GM04503 (cell line): ENCODE measurements around the gene CECR2.
A peak's percentile ranks its signal among the peaks of the same experiment; 100 is the strongest.

ENCODE experiments used
- DNase-seq: peaks from one replicate; pipeline ENCODE4 v3.0.0-alpha.2; 2012; ENCODE audit warnings: low read depth

The CECR2 gene

DNA sequence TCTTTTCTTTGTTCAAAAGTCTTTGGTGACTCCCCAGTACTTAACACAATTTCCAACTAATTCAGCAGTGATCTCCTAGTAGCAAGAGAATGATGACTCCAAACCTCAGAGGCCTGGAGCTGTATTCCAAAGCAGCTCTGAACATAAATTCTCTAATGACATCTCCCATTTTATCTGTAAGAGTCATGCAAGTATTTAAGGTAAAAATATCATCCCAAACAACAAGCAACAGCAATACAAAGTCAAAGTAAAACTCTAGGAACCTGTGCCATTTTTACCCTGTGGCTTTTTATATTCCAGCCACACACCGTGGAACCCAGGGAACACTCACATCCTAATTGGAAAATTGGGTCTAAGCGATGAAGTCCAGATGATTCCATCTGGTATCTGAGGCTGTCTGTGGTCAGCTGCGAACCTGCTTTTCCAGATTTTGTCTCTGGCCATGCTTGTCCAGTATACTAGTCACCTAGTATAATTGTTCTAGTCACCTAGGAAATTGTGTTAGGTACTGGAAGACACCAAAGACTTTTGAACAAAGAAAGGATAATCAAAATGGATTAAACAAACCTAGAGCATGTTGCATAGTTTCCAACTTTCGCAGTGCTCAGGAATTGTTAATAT lies 101.7 kb downstream of the CECR2 start:
- DNase-seq, result no peak

DNA sequence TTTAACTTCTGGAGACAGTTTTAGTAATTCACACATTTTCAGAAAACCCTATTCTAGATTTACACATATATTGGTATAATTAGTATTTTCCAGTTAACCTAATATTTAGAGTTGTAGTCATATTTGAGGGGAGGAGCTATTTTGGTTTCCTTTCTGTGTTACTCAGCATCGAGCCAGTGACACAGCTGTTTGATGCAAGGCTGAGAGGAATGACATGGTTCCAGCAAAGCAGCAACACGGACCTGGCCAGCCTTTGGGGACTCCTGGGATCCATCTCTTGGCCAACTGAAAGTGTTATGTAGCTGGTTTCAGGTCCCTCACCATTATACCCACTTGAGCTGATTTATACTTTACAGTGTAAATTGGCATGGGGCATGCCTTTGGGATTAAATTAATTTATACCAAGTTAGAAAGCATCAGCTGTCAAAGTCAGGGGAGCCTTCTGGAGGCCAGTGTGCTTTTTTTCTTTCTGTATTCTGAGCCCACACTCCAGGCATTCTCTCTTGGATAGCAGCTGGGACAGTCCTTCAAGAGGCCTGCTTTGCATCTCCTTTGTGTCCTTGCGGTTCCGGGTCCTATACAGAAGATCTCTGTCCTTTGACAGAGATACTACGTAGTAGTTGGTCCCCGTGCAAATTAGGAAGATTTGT lies 102.8 kb downstream of the CECR2 start:
- DNase-seq, result no peak

DNA sequence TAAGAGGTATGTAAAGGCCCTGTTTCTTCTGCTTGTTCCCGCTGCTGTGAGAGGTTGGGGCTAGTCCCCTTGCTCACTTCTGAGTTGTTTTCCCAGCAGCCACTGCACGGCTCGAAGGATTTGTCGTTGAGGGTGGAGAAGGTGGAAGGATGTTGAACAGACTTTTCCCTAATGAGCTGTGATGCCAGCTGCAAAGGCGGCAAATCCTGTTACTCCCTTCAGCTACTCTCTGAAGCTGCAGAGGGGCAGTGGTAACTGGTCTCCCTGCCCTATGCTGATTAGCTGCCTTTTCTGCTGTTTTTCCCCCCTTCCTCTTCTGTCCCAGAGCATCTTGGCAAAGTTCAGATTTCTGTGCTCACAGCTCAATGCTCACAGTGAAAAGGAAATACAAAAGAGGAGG lies 103.7 kb downstream of the CECR2 start:
- no peak for DNase-seq

DNA sequence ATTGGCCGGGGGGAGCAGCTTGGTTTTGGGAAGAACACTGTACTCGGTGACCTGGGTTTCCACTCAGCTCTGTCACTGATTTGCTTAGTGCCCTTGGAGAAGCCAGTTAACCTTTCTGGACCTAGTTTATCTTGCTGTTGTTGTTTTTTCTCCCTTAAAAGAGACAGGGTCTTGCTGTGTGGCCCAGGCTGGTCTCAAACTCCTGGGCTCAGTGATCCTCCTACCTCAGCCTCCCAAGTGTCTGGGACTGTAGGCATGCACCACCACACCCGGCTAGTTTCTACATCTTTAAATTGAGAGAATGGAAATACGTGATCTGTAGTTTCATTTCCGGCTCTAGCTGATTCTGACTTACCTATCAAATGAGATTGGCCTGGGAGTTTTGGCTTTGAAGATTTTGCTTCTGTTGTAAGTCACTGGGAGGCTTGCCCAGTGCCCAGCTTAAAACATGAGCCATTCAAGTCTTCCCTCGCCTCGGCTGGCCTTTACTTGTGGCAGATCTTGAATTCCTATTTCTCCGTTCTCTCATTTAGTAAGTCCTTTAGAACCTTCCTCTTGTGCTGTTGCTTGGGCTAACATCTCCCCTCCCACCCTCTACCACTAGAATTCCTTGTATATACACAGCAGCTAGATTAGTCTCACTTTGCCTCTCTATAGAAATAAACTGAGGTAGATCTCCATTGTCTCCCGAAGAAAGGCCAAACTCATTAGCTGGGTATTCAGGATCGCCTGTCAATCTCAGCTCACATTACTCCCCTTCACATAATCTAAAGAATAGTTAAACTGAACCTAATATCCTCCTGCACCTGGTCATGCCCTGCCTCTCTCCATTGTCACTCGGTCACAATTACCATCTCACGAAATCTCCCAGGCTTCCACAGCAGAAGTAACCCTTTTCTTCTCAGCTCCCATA lies 106.3 kb downstream of the CECR2 start:
- DNase-seq, result no peak

DNA sequence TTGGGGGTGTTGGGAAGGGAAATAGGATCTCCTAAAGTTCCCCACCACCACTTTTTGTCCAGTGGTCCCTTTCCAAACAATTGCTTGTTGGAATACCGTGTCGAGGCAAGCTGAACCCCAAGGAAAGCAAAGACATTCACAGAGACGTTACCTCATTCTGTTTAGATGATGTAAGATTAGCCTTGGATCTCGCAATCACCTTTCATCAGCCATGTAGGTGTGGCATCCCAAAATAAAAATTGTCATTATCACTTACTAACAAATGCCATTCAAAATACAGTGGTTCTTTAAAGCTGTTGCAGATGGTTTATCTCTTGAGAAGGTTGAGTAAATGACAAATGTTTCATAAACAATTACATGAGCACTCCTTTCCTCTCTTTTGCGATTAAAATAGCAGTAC lies 107.6 kb downstream of the CECR2 start:
- no peak for DNase-seq

DNA sequence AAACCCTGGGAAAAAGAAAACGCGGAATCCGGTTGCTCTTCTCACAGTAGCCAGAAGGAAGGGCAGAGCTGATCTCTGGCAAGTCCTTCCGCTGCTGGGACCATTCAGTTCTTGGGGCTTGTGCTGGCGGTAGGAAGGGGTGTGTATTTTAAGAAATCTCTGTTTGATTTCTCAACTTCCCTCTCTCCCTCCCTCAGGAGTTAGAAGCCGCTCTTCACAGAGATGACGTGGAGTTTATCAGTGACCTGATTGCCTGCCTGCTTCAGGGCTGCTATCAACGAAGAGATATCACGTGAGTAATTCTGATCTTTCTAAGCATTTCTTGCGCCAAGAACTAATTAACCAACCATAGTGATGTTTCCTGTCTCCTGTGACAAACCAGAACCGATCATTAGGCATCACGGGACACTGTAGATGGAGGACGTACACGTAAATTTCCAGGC lies 108.2 kb downstream of the CECR2 start:
- no peak for DNase-seq

DNA sequence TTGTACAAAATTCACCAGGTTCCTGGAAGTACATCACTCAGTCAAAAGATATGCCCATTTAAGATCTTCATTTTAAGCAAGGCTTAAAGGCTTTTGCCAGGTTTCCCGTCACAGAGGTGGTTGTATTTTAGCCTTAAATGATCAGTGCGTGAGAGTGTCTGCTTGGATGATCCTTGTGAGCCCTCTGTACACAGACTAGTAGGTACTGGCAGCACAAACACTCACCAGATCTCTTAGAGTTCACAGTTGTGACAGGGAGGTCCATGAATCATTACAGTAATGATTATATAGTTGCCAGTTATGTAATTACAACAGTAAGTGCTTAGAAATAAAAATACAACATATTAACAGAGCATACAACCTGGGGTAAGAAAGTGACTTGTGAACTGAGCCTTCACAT lies 109.9 kb downstream of the CECR2 start:
- DNase-seq, result no peak

DNA sequence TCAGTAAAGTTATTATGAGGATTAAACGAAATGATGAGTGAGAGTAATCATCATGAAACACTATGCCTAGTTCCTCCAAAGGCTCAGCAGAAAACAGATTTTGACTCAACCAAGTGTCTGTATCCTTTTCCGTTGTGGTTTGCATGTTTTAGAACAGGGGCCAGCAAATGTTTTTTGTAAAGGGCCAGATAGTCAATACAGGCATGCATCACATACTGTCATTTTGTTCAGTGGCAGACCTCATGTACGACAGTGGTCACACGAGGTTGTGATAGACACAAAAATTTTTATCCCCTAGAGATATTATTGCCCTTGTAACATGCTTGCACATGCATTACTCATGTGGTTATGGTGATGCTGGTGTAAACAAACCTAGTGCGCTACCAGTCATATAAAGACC lies 112.2 kb downstream of the CECR2 start:
- no peak for DNase-seq

DNA sequence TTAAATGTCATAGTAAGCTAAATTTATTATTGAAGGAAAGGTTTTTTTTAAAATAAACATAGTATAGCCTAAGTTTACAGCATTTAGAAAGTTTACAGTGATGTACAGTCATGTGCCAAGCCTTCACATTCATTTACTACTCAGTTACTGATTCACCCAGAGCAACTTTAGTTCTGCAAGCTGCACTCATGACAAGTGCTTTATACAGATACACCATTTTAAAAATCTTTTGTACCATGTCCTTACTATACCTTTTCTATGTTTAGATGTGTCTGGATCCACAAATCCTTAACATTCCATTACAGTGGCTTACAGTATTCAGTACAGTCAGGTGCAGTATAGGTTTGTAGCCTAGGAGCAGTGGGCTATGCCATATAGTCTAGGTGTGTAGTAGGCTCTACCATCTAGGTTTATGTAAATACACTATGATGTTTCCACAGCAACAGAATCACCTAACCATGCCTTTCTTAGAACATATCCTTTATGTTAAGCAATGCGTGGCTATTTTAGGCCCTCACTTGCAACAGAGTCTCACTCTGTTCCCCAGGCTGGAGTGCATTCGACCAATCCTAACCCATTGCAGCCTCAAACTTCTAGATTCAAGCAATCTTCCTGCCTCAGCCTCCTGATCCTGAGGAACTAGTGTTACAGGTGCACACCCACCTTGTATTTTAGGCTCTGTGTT lies 114.6 kb downstream of the CECR2 start:
- DNase-seq, result no peak

DNA sequence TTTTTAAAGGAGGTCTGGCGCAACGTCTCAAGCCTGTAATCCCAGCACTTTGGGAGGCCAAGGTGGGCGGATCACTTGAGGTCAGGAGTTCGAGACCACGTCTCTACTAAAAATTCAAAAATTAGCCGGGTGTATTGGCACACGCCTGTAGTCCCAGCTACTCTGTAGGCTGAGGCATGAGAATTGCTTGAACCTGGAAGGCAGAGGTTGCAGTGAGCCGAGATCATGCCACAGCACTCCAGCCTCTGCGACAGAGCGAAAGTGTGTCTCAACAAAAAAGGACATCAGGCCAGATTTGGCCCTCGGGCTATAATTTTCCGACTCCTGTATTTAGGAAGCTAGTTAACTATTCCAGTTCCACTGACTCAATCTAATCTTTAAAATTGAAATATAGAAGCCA lies 115.3 kb downstream of the CECR2 start:
- no peak for DNase-seq

DNA sequence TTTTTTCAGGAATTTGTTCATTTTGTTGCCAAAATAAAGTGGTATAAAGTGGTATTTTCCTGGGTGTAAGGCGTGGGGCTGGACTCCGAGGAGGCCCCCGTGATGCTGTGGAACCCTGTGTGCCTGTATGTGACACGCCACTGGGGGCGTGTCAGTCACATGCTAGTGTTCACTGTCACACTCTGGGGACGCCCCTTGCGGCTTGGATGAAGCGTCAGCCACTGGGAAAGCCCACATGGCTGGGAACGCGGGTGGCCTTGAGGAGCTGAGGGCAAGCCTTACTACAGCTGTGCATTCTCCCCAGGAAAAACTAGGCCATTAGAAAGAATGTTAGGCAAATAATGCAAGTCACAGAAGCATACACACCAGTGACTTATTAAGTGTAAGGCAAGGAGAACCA lies 117.1 kb downstream of the CECR2 start:
- no peak for DNase-seq

DNA sequence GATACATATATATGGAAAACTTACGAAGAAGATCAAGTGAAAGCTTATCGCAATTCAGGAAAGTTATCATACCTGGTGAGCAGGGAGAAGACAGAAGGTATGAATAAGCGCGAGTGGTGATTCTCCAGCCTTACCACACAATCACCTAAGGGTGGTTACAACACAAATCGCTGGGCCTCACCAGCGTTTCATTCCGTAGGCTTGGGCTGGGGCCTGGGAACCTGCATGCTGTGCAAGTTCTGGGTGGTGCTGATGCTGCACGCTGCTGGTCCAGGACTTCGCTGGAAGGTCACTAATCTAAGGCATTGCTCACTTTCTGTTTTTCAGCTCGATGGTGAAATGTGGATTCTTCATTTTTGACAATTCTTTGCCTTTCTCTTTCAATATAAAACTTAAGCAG lies 117.5 kb downstream of the CECR2 start:
- DNase-seq, result no peak

DNA sequence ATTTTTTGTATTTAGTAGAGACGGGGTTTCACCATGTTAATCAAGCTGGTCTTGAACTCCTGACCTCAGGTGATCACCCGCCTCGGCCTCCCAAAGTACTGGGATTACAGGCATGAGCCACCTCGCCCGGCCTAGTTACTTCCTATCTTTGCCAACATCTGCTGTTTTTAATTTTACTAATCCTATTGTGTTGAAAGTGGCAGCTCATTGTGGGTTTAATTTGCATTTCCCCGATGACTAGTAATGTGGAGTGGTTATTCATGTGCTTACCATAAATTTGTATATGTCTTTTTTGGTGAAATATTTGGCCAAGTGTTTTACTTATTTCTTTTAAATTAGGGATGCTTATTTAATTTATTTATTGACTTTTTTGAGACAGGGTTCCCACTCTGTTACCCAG lies 119.8 kb downstream of the CECR2 start:
- DNase-seq, result no peak

DNA sequence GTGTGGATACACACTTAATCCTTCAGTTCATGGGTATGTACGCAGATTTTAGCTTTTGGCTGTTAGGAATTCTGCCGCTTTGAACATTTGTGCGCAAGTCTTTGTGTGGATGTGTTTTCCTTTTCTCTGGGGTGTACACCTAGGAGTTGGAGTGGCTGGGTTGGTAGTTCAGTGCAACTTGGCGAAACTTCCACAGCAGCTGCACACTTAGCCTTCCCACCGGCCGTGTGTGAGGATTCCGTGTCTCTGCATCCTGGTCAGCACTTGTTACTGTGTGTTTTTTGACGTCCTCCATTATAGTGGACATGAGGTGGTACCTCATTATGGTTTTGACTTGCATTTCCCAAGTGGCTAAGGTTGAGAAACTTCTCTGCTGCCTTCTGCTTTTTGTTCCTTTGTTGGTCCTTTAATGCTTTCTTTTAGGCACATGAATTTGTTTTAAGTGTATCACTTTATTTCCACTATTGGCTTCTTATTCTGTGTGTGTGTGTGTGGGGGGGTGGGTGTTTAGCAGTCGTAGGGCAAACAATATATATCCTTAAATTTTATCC lies 121.9 kb downstream of the CECR2 start:
- no peak for DNase-seq

DNA sequence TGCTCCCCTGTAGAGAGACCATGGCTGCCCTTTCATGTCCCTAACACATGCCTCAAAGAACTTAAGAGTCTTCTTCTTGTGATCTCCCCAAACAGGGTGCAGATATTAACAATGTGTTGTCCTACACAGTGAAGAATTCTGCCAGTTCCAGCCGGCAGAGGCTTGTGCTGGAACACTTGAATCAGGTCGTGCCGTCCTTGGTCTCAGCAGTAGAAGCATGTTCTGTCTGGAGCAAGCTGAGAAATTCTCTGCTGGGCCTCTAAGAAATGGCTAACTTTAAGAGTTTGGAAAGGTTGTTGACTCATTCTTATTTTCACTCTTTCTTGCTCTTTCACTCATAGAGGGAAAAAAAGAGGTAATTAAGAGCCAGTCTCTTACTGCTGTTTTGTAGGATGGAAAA lies 123.0 kb downstream of the CECR2 start:
- no peak for DNase-seq

DNA sequence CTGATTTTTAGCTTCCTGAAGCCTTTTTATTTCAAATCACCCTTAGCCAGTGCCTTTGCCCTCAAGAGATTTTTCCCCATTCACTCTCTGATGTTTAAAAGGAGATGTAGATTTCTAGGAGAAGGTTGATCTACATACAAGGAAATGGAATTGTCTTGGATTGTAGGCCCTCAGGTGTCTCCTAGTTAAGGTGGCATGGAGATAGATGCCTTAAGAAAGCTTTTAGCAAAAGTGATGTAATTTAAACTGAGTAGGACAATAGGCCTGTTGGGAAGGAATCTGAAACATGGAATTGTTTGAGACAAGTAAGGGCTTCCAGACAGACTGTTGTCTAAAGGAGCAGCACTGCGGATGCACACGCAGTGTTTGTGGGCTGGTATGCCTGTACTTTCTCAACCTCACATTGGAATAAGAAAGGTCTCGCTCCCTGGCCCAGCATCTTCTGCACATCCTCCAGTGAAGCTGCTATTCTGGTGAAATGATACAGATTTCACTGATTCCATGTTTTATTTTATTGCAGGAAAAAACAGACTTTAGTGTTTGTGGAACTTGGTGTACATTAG lies 124.2 kb downstream of the CECR2 start:
- DNase-seq, result no peak

DNA sequence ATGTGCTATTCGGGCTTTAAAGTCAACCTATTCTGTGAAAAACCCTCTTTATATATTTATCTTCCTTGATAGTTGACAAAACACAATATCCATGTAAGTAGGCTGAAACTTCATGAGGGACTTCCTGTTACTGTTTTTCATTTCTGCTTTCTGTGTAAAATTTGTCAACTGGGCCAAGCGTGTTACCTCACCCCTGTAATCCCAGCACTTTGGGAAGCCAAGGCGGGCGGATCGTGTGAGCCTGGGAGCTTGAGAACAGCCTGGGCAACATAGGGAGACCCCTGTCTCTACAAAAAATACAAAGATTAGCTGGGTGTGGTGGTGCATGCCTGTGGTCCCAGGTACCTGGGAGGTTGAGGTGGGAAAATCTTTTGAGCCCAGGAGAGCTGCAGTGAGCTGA lies 127.6 kb downstream of the CECR2 start:
- DNase-seq, result no peak

DNA sequence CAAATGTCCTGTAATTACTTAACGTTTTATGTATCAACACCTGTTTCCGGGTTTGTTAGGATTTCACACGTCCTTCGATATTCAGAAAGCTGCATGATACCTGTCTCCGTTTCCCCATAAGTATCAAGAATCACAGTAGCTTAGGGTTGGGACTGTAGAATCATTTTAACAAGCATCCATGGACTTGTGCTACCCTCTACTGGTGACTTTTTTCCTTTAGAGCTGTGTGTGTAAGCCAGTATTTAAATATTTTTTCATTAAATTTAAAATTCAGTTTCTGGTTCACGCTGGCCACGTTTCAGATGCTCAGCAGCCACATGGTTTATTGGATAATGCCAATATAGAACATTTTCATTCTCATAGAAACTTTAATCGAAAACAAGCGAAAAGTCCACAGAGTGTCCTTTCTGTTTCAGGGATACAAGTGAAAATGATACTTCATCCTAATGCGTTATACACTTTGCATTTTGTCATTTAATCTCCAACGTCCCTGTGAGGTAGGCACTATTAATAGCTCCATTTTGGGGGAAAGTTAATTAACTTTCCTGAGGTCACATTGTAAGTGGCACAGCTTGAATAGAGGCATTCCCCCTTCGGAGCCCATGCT lies 132.5 kb downstream of the CECR2 start:
- peak; percentile 15 for DNase-seq

DNA sequence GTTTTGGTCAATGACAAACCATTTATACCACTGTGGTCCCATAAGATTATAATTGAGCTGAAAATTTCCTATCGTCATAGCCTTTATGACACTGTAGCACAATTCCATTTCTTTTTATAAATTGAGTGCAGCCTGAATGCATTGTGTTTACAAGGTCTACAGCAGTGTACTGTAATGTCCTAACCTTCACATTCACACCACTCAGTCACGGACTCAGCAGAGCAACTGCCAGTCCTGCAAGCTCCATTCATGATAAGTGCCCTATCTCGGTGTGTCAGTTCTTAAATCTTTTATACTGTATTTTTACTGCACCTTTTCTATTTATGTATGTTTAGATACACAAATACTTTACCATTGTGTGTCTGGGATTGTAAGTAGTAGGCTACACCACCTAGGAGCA lies 138.8 kb downstream of the CECR2 start:
- DNase-seq, result no peak

DNA sequence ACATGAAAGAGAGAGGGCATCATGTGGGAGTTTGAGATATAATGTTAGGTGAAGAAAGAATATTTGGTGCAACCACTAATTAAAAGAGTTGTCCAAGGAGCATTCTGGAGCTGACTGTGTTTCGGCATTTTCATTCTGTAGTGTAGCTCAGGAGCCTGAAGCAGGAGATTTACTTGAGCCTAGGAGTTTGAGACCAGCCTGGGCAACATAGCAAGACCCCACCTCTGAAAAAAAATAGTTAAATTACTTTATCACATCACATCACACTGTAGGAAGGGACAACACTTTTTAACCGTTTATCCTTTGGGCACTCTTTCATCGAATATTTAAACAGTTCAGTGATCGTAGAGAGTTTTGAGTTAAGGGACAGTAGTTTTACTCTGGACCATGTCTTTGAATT lies 143.7 kb downstream of the CECR2 start:
- no peak for DNase-seq

DNA sequence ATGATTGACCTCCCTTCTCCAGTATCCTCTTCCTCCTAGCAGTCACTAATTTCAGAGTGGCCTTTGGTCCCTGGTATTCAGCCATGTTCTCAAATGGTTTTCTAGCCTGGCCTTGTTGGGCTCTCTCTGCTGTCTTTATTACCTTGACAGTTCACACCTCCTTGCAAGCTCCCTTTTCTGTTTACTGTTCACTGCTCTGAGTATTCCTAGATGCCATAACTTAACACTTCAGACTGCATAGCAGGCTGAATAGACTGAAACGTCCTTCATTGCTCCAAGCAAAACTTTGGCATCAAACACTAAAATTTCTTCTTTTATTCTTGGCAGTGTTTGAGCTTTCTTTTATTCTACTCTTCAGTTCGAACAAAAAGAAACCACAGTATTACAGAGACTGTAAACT lies 144.4 kb downstream of the CECR2 start:
- DNase-seq, result no peak

DNA sequence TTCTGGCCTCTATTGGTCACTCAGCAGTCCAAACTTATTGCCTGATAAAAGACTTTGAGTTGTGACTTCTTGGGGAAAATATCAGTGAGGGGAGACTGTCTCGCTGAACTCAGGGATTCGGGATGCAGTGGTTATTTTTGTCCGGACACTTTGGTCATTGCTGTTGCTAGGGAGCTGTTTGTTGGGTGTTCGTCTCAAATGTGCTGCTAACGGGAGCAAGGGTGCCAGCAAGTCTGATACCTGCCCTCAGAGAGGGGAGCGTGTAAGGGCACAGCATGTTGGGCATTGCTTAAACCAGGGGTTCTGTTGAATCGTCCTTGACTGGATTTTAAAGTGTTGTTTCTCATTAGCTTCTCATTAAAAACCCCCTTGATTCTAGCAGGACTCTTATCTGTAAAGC lies 144.8 kb downstream of the CECR2 start:
- DNase-seq, result no peak
